ENCODE results near the gene DAPK1.

- TF ChIP-seq CTCF (IDR thresholded peaks at IDR 0.05) (no peak), POLR2AphosphoS5 (IDR thresholded peaks at IDR 0.05; ENCODE audit: insufficient read depth in 1 of 2, low read depth in 1 of 2) (no peak)
These were observed 125.3 kb downstream of the DAPK1 start for GRCh38 chr9:87622923-87623322.

Measured in vagina (tissue), 2 donors.